ENCODE measurements around the gene LKAAEAR1.
A peak's percentile ranks its signal among the peaks of the same experiment; 100 is the strongest.

Gene LKAAEAR1

GRCh38 chr20:64110411-64111068 is 26.3 kb upstream of the LKAAEAR1 start:
- DNase-seq: no peak

- DNase-seq: no peak
These were observed 25.7 kb upstream of the LKAAEAR1 start for GRCh38 chr20:64109831-64110391.

GRCh38 chr20:64108731-64109681 is 24.8 kb upstream of the LKAAEAR1 start:
- DNase-seq: no peak

GRCh38 chr20:64107736-64108457 is 23.7 kb upstream of the LKAAEAR1 start:
- DNase-seq: no peak

DNA sequence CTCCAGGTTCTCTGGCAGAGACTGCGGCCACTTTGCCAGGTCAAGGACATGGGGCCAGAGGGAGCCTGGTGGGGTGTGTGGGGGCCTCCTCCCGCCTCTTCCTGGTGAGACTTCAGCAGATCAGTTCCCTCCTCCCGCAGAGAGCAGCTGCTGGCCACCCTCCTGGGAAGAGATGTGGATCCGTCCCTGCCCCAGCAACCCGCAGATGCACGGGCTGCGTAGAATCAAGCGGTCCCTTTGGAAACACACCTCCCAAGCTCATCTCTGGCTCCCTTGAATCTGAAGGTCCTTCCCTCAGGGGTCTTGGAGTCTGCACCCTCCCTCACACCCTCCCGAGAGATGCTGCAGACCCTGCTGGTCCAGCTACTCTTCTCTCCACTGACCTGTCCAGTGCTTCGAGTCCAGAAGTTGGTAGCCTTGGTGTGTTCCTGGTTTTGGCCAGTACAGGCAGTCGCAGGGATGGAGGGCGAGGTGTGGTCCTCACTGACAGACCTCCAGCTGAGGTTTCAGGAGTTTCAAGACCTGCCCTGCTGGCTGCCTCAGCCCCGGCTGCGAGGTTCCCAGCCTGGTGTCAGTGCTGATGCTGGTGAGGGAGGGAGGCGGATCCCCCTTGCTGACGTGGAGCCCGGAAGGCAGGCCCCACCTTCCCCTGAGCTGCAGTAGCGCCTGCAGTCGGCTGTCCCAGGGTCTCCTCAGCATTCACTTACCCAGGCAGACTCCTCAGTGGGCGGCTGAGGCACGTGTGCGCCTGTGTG is 23.0 kb upstream of the LKAAEAR1 start, which contains the start of gene NPBWR2:
Gene NPBWR2 (minus strand): TSS at position 585 of the 755 bp plus-strand sequence. CDS start 734 bp downstream, outside the sequence.
- no peak for DNase-seq

DNA sequence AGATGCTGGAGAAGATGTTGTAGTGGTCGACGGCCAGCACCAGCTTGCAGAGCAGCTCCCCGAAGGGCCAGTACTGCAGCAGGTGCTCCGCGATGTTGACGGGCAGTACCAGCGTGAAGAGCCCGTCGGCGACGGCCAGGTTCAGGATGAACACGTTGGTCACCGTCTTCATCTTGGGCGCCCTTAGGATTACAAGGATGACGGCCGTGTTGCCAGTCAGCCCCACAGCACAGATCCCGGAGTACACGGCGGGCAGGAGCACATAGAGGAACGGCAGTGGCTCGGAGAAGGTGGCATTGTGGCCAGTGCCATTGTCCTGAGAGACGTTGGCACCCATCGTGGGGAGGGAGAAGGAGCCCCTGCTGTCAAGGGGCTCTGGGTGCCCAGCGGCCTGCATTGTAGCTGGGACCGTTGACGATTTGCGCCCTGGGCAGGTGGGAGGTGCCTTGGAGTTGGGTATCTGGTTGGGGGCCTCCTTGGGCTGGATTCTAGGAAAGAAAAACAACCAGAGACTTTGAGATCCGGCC is 22.3 kb upstream of the LKAAEAR1 start:
- DNase-seq: no peak

- no peak for DNase-seq
These were observed 21.7 kb upstream of the LKAAEAR1 start for GRCh38 chr20:64105846-64106434.

DNA sequence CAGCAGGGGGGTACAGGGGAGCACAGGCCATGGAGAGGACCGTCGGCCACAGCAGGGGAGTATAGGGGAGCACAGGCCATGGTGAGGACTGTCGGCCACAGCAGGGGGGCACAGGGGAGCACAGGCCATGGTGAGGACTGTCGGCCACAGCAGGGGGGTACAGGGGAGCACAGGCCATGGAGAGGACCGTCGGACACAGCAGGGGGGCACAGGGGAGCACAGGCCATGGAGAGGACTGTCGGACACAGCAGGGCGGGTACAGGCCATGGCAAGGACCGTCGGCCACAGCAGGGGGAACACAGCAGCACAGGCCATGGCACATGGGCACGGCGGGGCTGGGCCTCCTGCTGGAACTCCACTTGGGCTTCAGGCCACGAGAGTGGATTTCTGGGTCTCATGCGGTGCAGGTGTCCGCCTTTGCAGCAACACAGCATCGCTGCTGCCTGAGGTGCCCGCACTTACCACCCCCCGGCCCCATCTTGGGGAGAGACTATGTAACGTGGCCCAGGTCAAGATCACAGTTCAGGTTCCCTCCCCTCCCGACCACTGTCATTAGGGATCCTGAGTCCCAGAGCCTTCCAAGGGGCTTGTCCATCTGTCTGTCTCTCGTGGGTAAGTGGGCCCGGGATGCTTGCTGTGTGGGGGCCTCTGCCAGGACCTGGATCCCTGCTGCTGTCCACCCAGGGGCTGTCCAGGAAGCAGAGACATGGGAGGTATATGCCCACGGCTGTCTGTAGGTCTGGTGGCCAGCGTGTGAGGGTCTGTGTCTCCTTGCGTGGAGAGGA is 20.7 kb upstream of the LKAAEAR1 start:
- DNase-seq: no peak

DNA sequence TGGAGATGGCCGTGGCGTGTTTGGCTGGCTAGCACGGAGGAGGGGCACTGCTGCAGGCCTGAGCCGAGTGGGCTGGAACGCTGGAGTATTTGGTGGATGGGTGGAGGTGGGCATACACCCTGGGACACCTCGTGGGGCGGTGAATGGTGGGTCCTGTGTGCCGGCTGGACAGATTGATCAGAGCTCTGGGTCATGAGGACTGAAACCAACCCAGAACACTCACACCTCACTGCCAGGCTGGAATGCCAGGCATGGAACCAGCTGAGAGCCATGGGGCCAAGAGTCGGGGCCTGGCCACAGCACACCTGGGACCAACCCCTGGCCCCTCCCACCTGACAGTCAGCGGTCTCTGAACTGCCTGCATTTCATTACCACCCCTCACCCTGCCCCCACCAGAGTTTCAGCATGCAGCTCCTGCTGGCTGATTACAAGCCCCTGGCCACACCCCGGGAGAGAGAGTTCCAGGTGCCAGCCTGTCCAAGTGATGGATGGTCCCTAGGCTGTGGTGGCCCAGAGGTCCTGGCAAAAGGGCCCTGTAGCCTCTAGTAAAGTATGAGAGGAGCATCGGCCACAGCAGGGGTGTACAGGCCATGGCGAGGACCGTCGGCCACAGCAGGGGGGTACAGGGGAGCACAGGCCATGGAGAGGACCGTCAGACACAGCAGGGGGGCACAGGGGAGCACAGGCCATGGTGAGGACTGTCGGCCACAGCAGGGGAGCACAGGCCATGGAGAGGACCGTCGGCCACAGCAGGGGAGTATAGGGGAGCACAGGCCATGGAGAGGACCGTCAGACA is 19.9 kb upstream of the LKAAEAR1 start:
- DNase-seq: no peak

- no peak for DNase-seq
These were observed 18.6 kb upstream of the LKAAEAR1 start for GRCh38 chr20:64102647-64103354.

- peak; percentile 33 for DNase-seq
These were observed 17.8 kb upstream of the LKAAEAR1 start for GRCh38 chr20:64101731-64102621.

DNA sequence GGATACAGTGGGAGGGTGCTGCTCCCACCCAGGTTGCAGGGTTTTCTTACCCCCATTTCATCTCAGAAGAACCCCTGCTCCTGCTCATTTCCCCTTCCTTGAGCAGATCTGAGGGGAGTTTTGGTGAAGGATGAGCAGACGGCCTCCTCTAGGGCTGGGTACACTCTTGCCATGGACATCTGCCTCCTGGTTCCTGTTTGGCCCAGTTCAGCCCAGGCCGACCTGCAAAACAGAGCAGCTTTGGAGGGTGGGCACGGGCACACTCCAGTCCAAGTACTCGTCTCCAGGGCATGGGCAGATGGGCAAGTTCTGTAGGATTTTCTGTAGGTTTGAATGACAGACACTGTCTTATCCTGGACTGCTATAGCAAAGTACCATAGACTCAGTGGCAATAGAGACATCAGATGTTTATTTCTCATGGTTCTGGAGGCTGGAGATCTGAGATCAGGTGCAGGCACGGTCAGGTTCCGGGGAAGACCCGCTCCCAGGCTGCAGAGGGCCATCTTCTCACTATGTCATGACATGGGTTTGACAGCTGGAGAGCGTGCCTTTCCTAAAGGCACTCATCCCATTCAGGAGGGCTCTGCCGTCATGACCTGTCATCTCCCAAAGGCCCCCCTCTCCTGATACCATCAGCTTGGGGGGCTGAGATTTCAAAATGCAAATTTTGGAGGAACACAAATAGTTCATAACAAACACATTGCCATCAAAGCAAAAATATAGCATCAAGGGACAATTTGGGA is 16.9 kb upstream of the LKAAEAR1 start:
- DNase-seq: no peak

DNA sequence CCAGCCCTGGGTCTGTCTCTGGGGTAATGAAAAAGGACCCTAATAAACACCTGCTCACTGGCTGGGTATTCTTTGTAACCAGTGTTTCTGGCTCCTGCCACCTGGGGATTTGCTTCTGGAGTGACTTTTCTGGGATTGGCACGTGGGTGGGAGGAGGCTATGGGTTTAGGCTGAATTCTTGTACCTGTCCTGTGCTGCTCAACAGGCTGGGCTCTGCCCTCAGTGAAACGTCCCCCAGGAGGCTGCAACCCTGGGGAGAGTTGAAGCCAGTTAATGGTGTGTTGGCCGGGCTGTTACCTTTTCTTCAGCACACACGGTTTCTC is 16.3 kb upstream of the LKAAEAR1 start:
- no peak for DNase-seq

DNA sequence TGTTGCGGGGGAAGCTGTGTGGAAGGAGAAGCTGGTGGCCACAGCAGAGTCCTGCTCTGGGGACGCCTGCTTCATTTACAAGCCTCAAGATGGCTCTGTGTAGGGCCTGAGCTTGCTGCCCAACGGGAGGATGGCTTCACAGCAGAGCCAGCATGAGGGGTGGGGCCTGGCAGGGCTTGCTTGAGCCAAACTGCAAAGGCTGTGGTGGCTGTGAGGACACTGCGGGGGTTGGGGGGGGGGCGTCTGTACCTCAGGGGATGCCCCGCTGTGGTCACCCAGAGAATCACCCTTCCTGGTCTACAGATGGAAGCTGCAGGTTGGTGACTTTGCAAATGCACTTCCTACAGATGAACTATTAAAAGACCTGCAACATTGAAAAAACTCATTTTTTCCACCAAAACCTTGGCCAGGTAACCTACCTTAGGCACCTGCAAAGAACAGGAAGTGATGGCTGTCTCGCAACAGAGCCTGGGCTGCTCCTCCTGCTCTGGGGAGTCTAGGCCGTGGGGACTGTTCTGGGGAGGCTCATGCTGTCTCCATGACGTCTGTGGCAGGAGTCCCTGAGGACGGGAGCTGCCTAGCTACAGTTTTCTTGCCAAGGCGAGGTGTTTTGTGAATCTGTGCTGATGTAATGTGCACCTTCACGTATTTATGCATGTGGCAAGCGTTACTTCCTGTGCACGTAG is 15.8 kb upstream of the LKAAEAR1 start:
- no peak for DNase-seq

GRCh38 chr20:64099086-64099786 is 15.0 kb upstream of the LKAAEAR1 start:
- DNase-seq: no peak

DNA sequence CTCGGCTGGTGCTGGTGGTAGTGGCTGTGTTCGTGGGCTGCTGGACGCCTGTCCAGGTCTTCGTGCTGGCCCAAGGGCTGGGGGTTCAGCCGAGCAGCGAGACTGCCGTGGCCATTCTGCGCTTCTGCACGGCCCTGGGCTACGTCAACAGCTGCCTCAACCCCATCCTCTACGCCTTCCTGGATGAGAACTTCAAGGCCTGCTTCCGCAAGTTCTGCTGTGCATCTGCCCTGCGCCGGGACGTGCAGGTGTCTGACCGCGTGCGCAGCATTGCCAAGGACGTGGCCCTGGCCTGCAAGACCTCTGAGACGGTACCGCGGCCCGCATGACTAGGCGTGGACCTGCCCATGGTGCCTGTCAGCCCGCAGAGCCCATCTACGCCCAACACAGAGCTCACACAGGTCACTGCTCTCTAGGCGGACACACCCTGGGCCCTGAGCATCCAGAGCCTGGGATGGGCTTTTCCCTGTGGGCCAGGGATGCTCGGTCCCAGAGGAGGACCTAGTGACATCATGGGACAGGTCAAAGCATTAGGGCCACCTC is 14.3 kb upstream of the LKAAEAR1 start:
- no peak for DNase-seq
